ENCODE results near the gene TMUB1. TPM values are rescaled to one million over a fixed set of nuclear protein-coding genes. Genes with fewer than 3 reads are reported as not detected.

Gene TMUB1
- total and polyA plus RNA-seq, 2 experiments from 2014 or later = 45.0 to 83.1 TPM

- WGBS (ENCODE audit: low lambda C conversion rate, missing lambda C conversion rate) = 14% methylated on average over 37 of the region's 43 CpGs
- Histone ChIP-seq H3K4me1 (ENCODE audit: insufficient read depth) (peaks cover 39% of the 10 kb centered on the region), H3K9me2 (replicated peaks; ENCODE audit: insufficient read depth) (no peaks in the 10 kb centered on the region), H3K27ac (peak overlapping the region; percentile 96), H2AFZ (no peak overlapping the region), H3K36me3 (replicated peaks; ENCODE audit: insufficient read depth, low read depth) (no peaks in the 10 kb centered on the region), H4K20me1 (ENCODE audit: insufficient read depth, poor library complexity, severe bottlenecking) (peaks cover 27% of the 10 kb centered on the region), H3K4me2 (peak overlapping the region; percentile 83), H3K27me3 (no peaks in the 10 kb centered on the region), H3K4me3 (no peak overlapping the region), H3K9me3 (ENCODE audit: low read depth) (no peaks in the 10 kb centered on the region), H3K79me2 (peaks cover 47% of the 10 kb centered on the region)
- TF ChIP-seq EZH2 (IDR thresholded peaks at IDR 0.05; ENCODE audit: borderline replicate concordance) (no peak), EZH2phosphoT487 (IDR thresholded peaks at IDR 0.05; ENCODE audit: low read depth, severe bottlenecking, unreplicated experiment) (no peak), CTCF (IDR thresholded peaks at IDR 0.05; ENCODE audit: poor library complexity) (no peak)
- peak; percentile 95 for DNase-seq (ENCODE audit: low spot score)
These were observed 20.7 kb downstream of the TMUB1 start for GRCh38 chr7:151062399-151063211.

DNA sequence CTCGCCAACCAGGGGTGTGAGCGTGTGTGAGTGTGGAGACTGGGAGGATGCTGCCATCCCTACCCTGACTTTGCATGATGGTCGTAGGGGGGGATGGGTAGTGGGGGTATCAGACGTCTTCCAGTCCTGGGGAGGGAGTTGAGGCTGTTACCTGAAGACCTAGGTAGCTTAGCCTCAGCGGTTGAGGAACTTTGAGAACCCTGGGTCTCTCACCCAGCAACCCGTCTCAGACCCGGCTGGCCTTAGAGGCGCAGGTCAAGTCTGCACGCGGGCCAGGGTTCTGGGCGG lies 21.2 kb downstream of the TMUB1 start:
- TF ChIP-seq CTCF (IDR thresholded peaks at IDR 0.05; ENCODE audit: poor library complexity) (no peak), EZH2 (IDR thresholded peaks at IDR 0.05; ENCODE audit: borderline replicate concordance) (no peak), EZH2phosphoT487 (IDR thresholded peaks at IDR 0.05; ENCODE audit: low read depth, severe bottlenecking, unreplicated experiment) (no peak)
- no peaks in the 10 kb centered on the region for H3K36me3 ChIP-seq (replicated peaks; ENCODE audit: insufficient read depth, low read depth)
- H3K4me2 ChIP-seq = peak overlapping the region; percentile 88
- H3K4me1 ChIP-seq (ENCODE audit: insufficient read depth) = peaks cover 40% of the 10 kb centered on the region
- no peak overlapping the region for H2AFZ ChIP-seq
- H3K27ac ChIP-seq = peak overlapping the region; percentile 97
- H3K4me3 ChIP-seq = no peak overlapping the region
- no peaks in the 10 kb centered on the region for H3K9me3 ChIP-seq (ENCODE audit: low read depth)
- no peak for DNase-seq (ENCODE audit: low spot score)
- peaks cover 27% of the 10 kb centered on the region for H4K20me1 ChIP-seq (ENCODE audit: insufficient read depth, poor library complexity, severe bottlenecking)
- 20% methylated on average over 7 of the region's 11 CpGs for WGBS (ENCODE audit: low lambda C conversion rate, missing lambda C conversion rate)
- H3K79me2 ChIP-seq = peaks cover 49% of the 10 kb centered on the region
- no peaks in the 10 kb centered on the region for H3K9me2 ChIP-seq (replicated peaks; ENCODE audit: insufficient read depth)
- H3K27me3 ChIP-seq = no peaks in the 10 kb centered on the region

DNA sequence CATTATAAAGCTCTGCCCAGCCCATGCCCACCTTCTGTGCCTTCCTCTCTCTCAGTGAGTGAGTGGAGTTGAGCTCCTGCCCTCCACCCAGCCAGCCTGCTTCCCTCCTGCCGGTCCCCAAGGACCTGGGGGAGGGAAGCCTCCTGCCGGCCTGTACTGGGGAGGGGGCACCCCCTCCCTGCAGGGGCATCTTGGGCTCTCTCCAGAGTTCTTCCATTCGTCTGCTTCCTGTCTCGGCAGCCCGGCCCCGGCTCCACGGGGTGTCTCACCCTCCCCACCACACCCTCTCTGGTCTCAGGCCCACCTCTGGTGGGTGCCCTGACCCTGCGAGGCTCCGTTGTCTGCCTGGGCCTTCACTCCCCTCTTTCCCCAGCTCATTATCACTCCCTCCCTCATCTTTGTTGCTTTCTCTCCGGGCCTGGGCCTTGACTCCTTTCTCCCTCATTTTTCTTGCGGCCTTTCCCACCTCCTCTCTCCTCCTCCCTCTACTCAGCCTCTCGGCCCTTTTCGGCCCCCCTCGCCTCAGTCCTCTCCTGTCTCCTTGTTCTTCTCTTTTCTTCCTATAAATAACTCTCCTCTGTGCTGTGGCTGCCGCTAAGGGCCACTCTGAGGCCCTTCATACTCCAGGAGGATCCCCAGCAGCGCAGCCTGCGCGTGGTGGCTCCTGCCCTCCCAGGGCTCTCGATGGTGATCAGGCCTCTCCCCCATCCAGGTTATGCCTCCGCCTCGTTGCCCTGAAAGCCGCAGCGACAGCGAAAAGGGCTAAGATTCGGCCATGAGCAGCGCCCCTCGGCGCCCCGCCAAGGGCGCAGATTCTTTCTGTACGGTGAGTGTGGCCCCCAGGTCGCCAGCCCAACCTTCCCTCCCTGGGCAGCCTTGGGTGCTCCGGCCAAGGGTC lies 21.8 kb downstream of the TMUB1 start:
- no peak for TF ChIP-seq EZH2phosphoT487 (IDR thresholded peaks at IDR 0.05; ENCODE audit: low read depth, severe bottlenecking, unreplicated experiment)
- TF ChIP-seq CTCF (IDR thresholded peaks at IDR 0.05; ENCODE audit: poor library complexity) = no peak
- no peak for TF ChIP-seq EZH2 (IDR thresholded peaks at IDR 0.05; ENCODE audit: borderline replicate concordance)
- Histone ChIP-seq H3K79me2 (peaks cover 53% of the 10 kb centered on the region), H3K27me3 (no peaks in the 10 kb centered on the region), H3K4me3 (no peak overlapping the region), H3K9me3 (ENCODE audit: low read depth) (no peaks in the 10 kb centered on the region), H2AFZ (no peak overlapping the region), H3K4me1 (ENCODE audit: insufficient read depth) (peaks cover 44% of the 10 kb centered on the region), H3K4me2 (peak overlapping the region; percentile 88), H3K9me2 (replicated peaks; ENCODE audit: insufficient read depth) (no peaks in the 10 kb centered on the region), H3K27ac (peak overlapping the region; percentile 97), H3K36me3 (replicated peaks; ENCODE audit: insufficient read depth, low read depth) (no peaks in the 10 kb centered on the region), H4K20me1 (ENCODE audit: insufficient read depth, poor library complexity, severe bottlenecking) (peaks cover 27% of the 10 kb centered on the region)
- 64% methylated on average over 32 of the region's 33 CpGs for WGBS (ENCODE audit: low lambda C conversion rate, missing lambda C conversion rate)
- no peak for DNase-seq (ENCODE audit: low spot score)

Data from hepatocyte (in vitro differentiated cells).